Measurements from ENCODE around the gene MREG.

Gene MREG

DNA sequence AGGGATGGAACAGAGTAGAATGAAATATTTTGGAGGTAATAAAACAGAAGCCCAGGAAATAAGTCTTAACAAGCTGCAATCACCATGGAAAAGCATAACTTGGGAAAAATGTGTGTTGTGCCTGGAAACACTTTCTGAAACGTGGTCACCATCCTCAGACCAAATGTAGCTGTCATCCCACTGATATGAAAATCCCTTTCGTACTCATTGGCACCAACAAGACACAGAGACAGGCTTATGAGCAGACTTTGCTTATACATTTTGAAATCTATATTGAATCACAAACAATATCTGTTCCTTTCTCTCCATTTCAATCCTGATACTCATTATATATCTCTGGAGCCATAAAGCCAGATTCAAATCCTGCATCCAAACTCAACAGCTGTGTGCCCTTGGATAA is 28.7 kb downstream of the MREG start:
- TF ChIP-seq ZFX (IDR thresholded peaks at IDR 0.05) = no peak
- TF ChIP-seq, protein P1, sequence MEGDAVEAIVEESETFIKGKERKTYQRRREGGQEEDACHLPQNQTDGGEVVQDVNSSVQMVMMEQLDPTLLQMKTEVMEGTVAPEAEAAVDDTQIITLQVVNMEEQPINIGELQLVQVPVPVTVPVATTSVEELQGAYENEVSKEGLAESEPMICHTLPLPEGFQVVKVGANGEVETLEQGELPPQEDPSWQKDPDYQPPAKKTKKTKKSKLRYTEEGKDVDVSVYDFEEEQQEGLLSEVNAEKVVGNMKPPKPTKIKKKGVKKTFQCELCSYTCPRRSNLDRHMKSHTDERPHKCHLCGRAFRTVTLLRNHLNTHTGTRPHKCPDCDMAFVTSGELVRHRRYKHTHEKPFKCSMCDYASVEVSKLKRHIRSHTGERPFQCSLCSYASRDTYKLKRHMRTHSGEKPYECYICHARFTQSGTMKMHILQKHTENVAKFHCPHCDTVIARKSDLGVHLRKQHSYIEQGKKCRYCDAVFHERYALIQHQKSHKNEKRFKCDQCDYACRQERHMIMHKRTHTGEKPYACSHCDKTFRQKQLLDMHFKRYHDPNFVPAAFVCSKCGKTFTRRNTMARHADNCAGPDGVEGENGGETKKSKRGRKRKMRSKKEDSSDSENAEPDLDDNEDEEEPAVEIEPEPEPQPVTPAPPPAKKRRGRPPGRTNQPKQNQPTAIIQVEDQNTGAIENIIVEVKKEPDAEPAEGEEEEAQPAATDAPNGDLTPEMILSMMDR (conservative IDR thresholded peaks at IDR 0.05) = no peak
- no peak overlapping the region for H3K27ac ChIP-seq

DNA sequence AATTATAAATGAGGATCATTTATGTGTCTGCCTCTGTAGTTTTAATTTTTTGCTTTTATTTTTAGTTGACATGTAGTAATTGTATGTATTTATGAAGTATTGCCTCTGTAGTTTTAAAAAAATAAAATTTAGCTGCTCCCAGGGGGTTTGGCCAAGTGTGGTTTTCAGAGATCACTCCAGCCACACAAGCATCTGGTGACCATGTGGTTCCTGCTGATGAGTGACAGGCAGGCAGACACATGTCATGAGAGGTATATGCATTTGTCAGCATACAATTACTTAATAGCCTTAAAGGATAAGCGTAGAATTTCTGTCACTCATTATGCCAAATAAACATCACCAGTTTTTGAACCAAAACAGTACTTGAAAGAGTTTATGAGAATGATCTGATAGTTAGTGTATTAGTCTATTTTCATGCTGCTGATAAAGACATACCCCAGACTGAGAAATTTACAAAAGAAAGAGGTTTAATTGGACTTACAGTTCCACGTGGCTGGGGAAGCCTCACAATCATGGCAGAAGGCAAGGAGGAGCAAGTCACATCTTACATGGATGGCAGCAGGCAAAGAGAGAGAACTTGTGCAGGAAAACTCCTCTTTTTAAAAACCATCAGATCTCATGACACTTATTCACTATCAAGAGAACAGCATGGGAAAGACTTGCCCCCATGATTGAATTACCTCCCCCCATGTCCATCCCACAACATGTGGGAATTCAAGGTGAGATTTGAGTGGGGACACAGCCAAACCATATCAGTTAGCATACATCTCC is 29.6 kb downstream of the MREG start:
- TF ChIP-seq, protein P1 (conservative IDR thresholded peaks at IDR 0.05) = no peak
- H3K27ac ChIP-seq = no peak overlapping the region

DNA sequence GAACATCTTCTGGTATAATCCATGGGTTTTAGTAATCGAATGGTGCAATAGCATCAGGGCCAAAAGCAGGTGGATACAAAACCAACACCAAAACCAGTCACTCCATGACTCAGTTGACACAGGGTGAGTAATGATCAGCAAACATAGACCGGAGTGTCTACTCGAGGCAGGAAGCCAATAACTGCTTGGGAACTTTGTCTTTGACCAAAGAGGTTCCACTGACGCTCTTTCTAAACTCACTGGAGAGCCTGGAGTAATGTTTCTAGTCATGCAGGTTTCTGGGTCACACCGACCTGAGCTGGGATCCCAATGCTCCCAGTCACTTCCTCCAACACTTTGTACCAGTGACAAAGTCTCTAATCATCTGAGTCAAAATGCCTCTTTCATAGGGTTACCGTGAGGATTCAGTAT is 30.9 kb downstream of the MREG start:
- no peak for TF ChIP-seq ZFX (IDR thresholded peaks at IDR 0.05)
- TF ChIP-seq, protein P1 (conservative IDR thresholded peaks at IDR 0.05) = no peak
- peak overlapping the region; percentile 40; the same call in 1 of the 2 replicates for H3K27ac ChIP-seq

DNA sequence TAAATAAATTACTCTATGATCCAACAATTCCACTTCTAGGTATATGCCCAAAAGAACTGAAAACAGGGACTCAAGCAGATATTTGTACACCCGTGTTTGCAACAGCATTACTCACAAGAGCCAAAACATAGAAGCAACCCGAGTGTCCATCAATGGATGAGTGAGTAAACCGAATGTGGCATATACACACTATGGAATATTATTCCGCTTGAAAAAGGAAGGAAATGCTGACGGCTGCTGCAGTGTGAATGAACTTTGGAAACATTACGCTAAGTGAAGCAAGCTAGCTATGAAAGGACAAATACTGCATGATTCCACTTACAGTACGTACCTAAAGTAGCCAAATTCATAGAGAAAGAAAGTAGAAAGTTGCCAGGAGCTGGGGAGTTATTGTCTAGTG is 32.2 kb downstream of the MREG start:
- no peak for TF ChIP-seq ZFX (IDR thresholded peaks at IDR 0.05)
- TF ChIP-seq, protein P1 (conservative IDR thresholded peaks at IDR 0.05) = no peak

DNA sequence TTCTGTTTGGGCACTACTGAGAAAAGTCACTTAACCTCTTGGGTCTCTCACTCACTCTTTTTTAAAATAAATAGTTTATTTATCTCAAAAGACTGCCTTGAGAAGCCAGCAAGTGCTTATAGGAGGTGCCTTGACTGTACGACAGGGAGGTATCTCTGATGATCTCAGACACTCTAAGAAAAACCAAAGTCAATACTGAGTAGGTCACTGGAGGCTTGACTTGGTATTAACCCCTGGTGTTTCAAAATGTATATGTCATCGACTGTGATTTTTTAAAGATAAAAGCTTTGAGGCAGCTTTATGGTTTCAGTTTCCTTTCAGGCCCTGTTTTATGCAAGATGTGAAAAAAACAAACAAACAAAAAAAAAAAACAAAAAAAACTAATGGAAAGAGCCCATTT is 33.7 kb downstream of the MREG start:
- TF ChIP-seq, protein P1 (conservative IDR thresholded peaks at IDR 0.05) = no peak
- TF ChIP-seq ZFX (IDR thresholded peaks at IDR 0.05) = no peak
- H3K27ac ChIP-seq = no peak overlapping the region

More for the DNA sequence above, 32.2 kb downstream of the MREG start:
- no peak overlapping the region for H3K27ac ChIP-seq

DNA sequence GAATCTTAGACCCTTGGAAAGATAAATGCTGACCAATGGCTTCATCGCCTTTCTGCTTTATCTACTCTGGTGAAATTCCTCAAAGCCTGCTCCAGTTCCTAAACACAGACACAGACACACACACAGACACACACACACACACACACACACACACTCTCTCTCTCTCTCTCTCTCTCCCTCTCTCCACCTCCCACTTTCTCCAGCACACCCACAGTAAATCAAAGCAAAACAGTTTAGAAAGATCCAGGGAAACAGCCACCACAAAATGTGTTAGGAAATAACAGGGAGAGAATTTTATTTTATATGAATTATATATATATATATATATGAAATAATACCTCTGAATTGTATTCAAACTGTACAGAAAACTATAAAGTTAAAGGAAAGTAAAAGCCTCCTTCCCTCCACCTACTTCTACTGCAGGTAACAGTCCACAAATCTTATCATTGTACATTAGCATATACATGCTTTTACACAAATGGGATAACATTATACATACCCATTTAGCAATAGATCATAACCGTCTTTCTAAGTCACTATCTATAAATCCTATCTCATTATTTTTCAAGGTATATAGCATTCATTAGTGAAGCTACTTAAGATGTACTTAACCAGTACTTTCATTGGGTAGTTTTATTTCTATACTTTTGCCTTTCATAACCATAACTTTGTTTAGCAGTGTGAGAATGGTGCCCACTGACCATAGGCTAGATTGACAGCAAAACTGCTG is 38.5 kb downstream of the MREG start:
- TF ChIP-seq ZFX (IDR thresholded peaks at IDR 0.05) = no peak
- TF ChIP-seq, protein P1 (conservative IDR thresholded peaks at IDR 0.05) = no peak
- H3K27ac ChIP-seq = no peak overlapping the region

Data from C4-2B (cell line).